ENCODE data around the gene SYNPO2. TPM values are rescaled to one million over a fixed set of nuclear protein-coding genes. Genes with fewer than 3 reads are reported as not detected.

The SYNPO2 gene
- total RNA-seq, 1 experiment from 2014 or later, result 0.26 TPM

- Histone ChIP-seq H3K4me3 (ENCODE audit: low read depth, low read length, poor library complexity, severe bottlenecking) (no peak overlapping the region), H3K36me3 (ENCODE audit: insufficient read depth, low read length, poor library complexity, severe bottlenecking) (no peaks in the 10 kb centered on the region), H3K9me3 (ENCODE audit: low read depth, low read length, poor library complexity, severe bottlenecking) (no peaks in the 10 kb centered on the region), H3K27me3 (replicated peaks; ENCODE audit: insufficient read depth, low read depth, low read length, poor library complexity) (no peaks in the 10 kb centered on the region), H3K27ac (ENCODE audit: low read depth, low read length, poor library complexity, severe bottlenecking) (no peak overlapping the region), H3K4me1 (ENCODE audit: insufficient read depth, low read length, poor library complexity, severe bottlenecking) (no peaks in the 10 kb centered on the region)
- no TSS peak for BruUV-seq (replicated peaks)
- no peak for DNase-seq (ENCODE audit: low spot score)
- TF ChIP-seq EZH2 (IDR thresholded peaks at IDR 0.05; ENCODE audit: borderline replicate concordance, low read depth, low read length, poor library complexity, severe bottlenecking) (no peak), CTCF (conservative IDR thresholded peaks at IDR 0.05; ENCODE audit: low read depth, low read length) (no peak)
- intact Hi-C loops (cut with micrococcal nuclease; ENCODE audit: unreplicated experiment), result no loop called here
- POLR2A ChIA-PET (ENCODE audit: low non-redundant PET), result no interaction called here
- CTCF ChIA-PET, result no interaction called here
Observed at GRCh38 chr4:118915468-118915867, 26.8 kb downstream of the SYNPO2 start.

GRCh38 chr4:118916691-118917289 lies 28.1 kb downstream of the SYNPO2 start:
- TF ChIP-seq CTCF (conservative IDR thresholded peaks at IDR 0.05; ENCODE audit: low read depth, low read length) (no peak), EZH2 (IDR thresholded peaks at IDR 0.05; ENCODE audit: borderline replicate concordance, low read depth, low read length, poor library complexity, severe bottlenecking) (no peak)
- Histone ChIP-seq H3K9me3 (ENCODE audit: low read depth, low read length, poor library complexity, severe bottlenecking) (no peaks in the 10 kb centered on the region), H3K27me3 (replicated peaks; ENCODE audit: insufficient read depth, low read depth, low read length, poor library complexity) (no peaks in the 10 kb centered on the region), H3K36me3 (ENCODE audit: insufficient read depth, low read length, poor library complexity, severe bottlenecking) (no peaks in the 10 kb centered on the region), H3K27ac (ENCODE audit: low read depth, low read length, poor library complexity, severe bottlenecking) (no peak overlapping the region), H3K4me3 (ENCODE audit: low read depth, low read length, poor library complexity, severe bottlenecking) (no peak overlapping the region), H3K4me1 (ENCODE audit: insufficient read depth, low read length, poor library complexity, severe bottlenecking) (no peaks in the 10 kb centered on the region)
- ChIA-PET CTCF (no interaction called here), POLR2A (ENCODE audit: low non-redundant PET) (no interaction called here)
- intact Hi-C loops (cut with micrococcal nuclease; ENCODE audit: unreplicated experiment), result loop anchor here (1.0 kb wide), 1 partner anchor 20 kb away; no protein-coding TSS in a partner anchor
- DNase-seq (ENCODE audit: low spot score), result no peak
- BruUV-seq (replicated peaks), result no TSS peak

GRCh38 chr4:118917582-118917981 lies 28.9 kb downstream of the SYNPO2 start:
- Histone ChIP-seq H3K4me3 (ENCODE audit: low read depth, low read length, poor library complexity, severe bottlenecking) (no peak overlapping the region), H3K27ac (ENCODE audit: low read depth, low read length, poor library complexity, severe bottlenecking) (no peak overlapping the region), H3K36me3 (ENCODE audit: insufficient read depth, low read length, poor library complexity, severe bottlenecking) (no peaks in the 10 kb centered on the region), H3K9me3 (ENCODE audit: low read depth, low read length, poor library complexity, severe bottlenecking) (no peaks in the 10 kb centered on the region), H3K4me1 (ENCODE audit: insufficient read depth, low read length, poor library complexity, severe bottlenecking) (no peaks in the 10 kb centered on the region), H3K27me3 (replicated peaks; ENCODE audit: insufficient read depth, low read depth, low read length, poor library complexity) (no peaks in the 10 kb centered on the region)
- intact Hi-C loops (cut with micrococcal nuclease; ENCODE audit: unreplicated experiment), result loop anchor here (1.0 kb wide), 1 partner anchor 21 kb away; no protein-coding TSS in a partner anchor
- TF ChIP-seq CTCF (conservative IDR thresholded peaks at IDR 0.05; ENCODE audit: low read depth, low read length), result no peak
- TF ChIP-seq EZH2 (IDR thresholded peaks at IDR 0.05; ENCODE audit: borderline replicate concordance, low read depth, low read length, poor library complexity, severe bottlenecking), result no peak
- BruUV-seq (replicated peaks), result no TSS peak
- ChIA-PET CTCF (no interaction called here), POLR2A (ENCODE audit: low non-redundant PET) (no interaction called here)
- DNase-seq (ENCODE audit: low spot score), result no peak

All from A673 (cell line).